NCI-H526 (cell line): Measurements from ENCODE around the gene KDM5D.

Experiments
- DNase-seq, 2 experiments: peaks; one replicate each; lab custom pipeline; 2025; lab: John Stamatoyannopoulos, UW

The KDM5D gene

GRCh38 chrY:19744381-19745378, at the start of gene KDM5D:
Gene KDM5D (minus strand): TSS chrY:19744726. CDS start chrY:19744534, 192 bp downstream.
- peak; percentile 67 to 68 for DNase-seq

GRCh38 chrY:19768375-19768774, 23.8 kb upstream of the KDM5D start:
- no peak for DNase-seq

GRCh38 chrY:19743331-19743730, 1.2 kb downstream of the KDM5D start:
- DNase-seq: no peak

- no peak for DNase-seq
Observed at GRCh38 chrY:19742153-19742552, 2.4 kb downstream of the KDM5D start.

- no peak for DNase-seq
Observed at GRCh38 chrY:19734425-19734824, 10.1 kb downstream of the KDM5D start.

- no peak for DNase-seq
Observed at GRCh38 chrY:19717950-19718349, 26.6 kb downstream of the KDM5D start.

GRCh38 chrY:19717146-19717545, 27.4 kb downstream of the KDM5D start:
- DNase-seq: no peak

- no peak for DNase-seq
Observed at GRCh38 chrY:19715226-19715625, 29.3 kb downstream of the KDM5D start.

GRCh38 chrY:19713430-19713829, 31.1 kb downstream of the KDM5D start:
- DNase-seq: peak in 1 of 2 experiments; percentile 2

GRCh38 chrY:19706273-19706672, 38.3 kb downstream of the KDM5D start:
- DNase-seq: no peak

- DNase-seq: no peak
Observed at GRCh38 chrY:19698495-19698894, 46.0 kb downstream of the KDM5D start.

- DNase-seq: no peak
Observed at GRCh38 chrY:19680821-19681220, 63.7 kb downstream of the KDM5D start.
